ENCODE results near the gene LENG1.
"Not testable (repeated sequence)": the region's sequence is repeated elsewhere in the genome, so short reads cannot be mapped to it uniquely, and the experiment has no call there.

LENG1 gene

DNA sequence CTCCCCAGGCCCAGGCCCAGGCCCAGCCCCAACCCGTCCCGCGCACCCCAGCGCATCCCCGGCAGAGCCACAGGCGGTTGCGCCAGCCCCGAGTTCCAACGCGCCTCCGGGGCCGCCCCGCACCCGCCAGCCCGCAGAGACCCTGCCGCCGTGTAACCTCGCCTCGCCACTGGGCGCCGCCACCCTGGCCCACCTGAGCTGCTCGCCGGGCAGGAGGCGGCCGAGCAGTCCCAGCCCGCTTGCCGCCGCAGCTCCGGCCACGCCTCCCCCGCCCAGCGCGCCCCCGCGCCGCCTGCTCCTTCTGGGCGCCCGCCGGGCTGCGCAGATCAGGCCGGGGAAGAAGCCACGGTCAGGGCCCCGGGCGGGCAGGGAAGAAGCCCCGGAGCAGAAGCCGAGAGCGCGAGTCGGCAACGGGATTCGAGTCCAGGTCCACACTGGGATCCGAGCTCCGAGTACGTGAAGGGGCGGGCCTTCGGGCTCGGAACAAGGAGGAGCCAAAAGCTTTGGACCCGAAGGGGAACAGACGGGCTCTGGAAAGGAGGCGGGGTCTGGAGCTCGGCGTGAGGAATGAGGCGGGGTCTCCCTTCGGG, 29.7 kb upstream of the LENG1 start, which contains the start of gene MBOAT7:
TSS of gene MBOAT7 (minus strand) at position 436 of the 590 bp plus-strand sequence. CDS start 1,072 bp downstream, outside the sequence.
- DNase-seq, result no peak

DNA sequence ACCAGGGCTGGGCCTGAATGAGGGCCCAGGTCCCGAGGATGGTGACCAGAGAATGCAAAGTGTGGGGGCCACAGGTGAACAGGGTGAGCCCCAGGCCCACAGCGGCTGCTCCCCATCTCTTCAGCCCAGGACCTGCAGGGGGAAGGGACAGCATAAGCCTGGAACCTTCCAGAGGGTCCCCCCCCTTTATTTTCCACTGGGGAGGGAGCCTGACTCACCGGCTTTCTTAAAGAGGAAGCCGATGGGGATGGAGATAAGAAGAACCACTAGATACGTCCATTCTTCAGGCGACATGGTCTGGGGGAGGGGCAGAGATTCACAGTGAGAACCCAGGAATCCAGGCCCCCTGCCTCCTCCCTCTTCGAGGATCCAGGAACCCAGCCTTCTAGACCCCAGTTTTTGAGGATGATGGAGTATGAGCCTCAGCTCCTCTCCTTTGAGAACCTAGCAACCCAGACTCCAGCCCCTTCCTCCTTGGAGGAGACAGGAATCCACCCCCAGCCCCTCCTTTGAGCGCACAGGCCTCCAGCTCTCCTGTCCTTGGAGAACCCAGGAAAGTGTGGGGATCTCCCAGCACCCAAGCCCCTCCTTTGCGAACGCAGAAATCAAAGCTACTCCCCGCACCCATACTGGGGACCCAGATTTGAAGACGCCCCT, 28.8 kb upstream of the LENG1 start:
- no peak for DNase-seq

DNA sequence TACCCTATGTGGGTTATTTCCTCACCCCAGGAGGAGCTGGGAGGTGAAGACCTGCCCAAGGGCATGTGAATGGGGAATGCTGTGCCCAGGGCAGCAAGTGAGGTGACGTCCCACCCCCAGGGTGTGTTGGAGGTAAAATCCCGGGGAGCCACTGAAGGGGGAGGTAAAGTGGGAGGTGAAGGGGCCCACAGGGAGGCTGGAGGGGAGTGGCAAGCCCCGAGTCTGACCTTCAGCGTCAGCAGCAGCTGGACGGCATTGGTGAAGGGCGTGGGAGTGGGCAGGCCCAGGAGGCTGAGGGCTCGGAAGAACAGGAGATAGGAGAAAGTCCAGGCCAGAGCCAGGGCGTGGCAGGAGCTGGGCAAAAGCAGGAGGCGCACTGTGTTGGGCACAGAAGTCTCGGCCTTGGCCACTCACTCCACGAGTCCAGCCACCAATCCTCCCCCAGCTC, 27.4 kb upstream of the LENG1 start:
- no peak for DNase-seq

DNA sequence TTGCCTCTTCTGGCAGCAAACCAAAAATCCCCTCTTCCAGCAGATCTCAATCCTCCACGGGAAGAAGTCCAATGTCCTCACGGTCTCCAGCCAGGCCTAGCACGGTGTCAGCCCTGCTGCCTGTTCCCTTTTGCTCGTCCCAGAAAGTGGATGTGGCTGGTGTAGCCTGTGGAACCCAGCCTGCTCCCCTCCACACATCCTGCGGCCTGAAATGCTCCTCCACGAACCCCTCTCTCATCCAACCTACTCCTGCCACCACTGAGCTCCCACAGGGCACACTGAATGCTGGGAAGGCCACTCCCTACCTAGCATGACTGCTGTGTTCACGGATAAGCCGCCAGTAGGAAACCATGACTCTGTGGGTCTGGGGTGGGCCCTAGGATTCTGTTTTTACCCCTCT, 26.8 kb upstream of the LENG1 start:
- no peak for DNase-seq

DNA sequence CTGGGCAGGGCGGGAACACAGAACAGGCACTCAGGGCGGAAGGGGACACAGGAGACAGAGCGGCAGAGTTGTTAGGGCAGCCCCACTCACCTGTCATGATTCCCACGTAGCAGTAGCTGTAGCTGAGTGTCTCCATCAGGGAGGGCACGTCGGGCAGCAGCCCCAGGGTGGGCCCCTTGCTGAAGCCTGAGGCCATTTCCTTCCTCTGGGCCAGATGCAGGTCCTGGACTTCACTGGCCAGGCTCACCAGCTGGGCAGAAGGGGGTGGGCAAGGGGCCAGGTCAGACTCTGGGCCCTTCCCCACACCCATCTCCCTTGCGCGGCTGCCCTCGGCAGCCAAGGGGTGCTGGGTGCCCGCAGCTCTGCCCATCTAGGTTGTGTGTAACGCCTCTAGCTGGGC, 23.9 kb upstream of the LENG1 start:
- no peak for DNase-seq

DNA sequence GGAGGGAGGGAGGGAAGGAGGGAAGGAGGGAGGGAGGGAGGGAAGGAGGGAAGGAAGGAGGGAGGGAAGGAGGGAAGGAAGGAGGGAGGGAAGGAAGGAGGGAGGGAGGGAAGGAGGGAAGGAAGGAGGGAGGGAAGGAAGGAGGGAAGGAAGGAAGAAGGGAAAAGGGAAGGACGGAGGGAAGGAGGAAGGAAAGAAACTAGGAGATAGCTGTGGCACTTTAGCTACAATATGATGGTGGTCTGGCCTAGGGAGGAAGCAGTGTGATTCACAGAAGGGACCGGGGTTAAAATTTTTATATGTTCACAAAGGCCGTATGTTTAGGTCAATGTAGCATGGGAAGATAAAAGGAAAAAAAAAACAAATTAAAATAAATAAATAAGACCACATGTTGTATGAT, 22.4 kb upstream of the LENG1 start:
- not testable (repeated sequence) for DNase-seq

DNA sequence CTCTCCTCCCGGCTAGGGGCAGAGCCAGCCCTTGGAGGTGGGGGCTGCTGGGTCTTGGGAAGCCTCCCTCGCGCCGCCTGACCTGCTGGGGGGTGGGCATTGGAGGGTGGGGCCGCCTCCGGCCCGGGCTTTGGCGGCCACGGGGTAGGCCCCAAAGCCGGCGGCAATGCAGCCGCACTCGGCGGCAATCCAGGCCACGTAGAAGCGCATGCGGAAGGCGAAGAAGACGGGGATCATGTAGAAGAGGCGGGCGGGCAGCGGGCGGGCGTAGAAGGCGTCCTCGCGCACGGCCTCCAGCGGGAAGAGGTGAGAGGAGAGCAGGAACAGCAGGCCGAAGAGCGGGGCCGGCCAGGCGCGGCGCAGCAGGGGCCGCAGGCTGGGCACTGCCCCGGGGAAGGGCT, 21.2 kb upstream of the LENG1 start:
- DNase-seq, result no peak

DNA sequence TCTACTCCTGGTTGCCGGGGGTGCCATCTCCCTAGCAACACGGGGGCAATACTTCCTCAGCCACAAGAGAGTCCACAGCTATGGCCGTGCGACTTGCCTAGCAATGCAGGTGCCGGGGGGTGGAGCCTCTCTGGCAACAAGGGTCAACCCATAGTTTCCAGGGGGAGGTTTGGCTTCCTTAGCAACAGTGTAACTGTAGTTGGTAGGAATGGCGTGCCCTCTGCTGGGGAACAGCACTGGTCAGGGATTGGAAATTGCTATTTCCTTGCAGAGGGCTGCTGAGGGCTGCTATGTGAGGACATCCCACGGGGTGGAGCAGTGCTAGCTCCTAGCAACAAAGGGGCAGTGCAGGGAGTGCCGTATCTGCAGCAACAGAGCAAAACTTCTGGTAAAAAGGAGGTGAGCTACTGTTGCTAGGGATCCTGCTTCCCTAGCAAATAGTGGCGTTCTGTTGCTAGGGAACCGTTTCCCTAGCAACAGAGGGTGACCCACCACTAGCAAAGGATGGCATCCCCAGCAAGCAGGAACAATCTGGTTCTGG, 20.5 kb upstream of the LENG1 start:
- DNase-seq, result no peak

DNA sequence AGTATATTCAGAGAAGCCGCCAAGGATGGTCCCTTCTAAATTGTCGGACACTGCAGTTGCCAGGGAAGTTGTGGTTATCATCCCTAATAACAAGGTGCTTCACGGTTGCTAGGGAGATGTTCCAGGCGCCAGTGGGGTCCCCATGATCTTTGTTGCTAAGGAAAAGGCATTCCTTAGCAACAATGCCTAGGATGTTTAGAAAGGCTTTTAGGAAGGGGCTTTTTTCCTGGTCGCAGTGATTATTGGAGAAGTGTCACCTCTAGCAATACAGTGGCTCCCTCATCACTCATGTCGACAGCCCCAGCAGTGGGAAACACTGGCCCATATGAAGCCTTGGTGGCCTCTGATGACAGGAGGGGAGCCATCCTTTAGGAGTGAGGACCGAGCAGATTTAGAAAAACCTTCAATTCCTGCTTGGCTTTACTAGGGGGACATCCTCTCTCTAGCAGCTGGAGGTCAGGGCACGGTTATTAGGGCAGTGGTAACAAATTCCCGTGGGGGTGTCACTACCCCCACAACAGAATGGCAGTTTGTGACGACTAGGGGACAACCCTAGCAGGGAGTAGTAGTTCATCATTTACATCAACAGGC, 19.8 kb upstream of the LENG1 start:
- no peak for DNase-seq

DNA sequence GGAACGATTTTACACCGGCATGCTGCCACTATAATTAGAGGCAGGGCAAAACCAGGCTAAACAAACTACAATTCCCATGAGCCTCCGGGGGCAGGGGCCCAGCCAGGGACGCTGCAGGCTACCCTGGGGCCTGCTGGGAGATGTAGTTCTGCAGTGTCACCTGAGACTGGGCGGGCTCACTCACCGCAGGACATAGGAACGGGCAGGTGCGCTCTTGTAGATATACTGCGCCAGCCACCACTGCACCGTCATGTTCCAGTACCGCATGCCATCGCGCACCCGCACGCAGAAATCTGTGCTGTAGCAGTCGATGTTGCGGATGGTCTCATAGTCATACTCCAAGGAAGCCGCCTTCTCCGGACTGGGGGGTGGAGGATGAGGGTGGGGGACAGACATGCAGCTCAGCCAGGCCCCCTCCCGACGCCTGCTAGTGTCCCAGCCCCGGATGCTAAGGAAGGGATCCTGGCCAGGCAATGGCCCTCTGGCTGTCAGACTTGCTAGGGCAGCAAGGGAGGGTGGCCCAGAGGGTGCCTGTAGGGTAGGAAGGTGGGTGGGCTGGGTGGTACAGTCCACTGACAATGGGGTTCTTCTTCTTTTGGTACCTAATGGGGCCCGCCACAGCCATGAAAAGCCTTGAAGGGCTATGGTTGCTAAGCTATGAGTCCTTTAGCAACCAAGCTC, 19.2 kb upstream of the LENG1 start:
- DNase-seq, result peak; percentile 61

DNA sequence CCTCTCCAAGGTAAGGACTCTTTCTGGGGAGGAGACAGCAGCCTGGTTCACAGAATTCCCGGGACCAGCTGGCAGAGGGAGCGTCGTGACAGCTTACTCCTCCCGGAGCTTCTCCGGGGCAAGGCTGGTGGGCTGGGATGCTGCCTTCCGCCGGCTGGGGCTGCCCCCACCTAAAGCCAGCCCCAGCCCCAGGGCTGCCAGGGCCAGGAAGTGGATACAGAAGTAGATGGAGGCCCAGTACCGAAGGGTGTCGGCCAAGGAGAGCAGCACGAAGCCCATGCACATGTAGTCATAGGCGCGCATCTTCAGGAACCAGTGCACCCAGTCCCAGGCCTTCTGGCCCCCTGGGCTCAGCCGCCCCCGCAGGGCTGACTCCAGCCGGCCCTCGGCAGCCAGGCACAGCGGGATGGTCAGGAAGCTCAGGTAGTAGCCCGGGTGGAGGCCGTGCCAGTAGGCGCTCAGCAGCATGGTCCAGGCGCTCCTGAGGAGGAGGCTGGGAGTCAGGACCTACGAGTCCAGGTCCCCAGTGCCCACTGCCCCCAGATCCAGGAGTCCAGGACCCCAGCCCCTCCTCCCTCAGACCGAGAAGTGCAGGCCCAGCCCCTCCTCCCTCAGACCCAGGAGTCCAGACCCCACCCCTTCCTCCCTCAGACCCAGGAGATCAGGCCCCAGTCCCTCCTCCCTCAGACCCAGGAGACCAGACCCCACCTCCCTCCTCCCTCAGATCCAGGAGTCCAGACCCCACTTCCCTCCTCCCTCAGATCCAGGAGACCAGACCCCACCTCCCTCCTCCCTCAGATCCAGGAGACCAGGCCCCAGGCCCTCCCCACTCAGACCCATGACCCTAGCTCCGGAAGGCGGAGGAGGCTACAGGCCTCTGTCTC, 14.7 kb upstream of the LENG1 start:
- DNase-seq, result no peak

DNA sequence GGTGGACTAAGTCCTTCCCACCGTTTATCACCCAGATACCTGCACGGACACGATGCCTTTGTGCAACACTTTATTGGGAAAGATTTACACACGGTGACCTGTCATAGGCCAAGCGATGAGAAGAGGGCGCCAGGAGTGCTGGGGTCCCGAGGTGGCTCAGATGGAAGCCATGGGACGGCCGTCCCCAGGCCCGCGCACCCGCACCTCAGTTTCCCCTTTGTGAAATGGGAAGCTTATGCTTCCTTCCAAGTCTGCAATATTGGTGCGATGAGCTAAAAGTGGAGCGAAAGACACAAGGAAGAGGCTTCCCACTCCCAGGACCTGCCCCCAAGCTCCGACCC, 13.8 kb upstream of the LENG1 start:
- DNase-seq, result no peak

DNA sequence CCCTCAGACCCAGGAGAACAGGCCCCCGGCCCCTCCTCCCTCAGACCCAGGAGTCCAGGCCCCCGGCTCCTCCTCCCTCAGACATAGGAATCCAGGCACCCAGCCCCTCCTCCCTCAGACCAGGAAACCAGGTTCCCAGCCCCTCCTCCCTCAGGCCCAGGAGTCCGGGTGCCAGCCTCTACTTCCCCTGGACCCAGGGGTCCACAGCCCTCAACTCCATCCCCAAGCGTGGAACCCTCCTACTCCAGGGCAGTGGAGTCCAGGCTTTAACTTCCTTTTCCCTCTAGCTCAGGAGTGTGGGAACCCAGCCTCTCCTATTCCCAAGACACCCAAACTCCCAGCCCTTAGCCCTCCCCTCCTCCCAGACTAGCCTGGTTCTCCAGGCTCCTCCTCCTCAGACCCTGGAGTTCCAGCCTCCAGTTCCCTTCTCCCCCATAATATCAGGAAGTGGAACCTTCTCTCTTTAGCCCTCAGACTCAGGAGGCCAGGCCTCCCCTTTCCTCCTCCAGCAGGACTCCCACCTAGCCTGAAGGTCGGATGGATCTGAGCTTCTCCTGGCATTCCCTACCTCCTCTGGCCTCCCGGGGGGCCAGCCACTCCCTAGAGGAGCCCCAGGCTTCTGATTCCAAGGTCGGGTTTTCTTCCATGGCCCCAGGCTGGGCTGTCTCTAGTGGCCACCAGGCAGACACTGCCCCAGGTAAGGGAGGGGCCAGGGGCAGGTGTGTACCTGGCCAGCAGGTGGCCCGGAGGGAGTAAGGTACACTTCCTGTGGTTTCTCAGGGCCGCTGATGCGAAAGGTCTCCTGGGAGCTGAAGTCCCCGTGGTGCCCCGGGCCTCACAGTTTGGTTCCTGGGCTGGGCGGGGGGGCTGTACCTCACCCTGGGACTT, 13.2 kb upstream of the LENG1 start, which contains the start of gene TMC4:
TSS of gene TMC4 (minus strand) at position 690 of the 888 bp plus-strand sequence. CDS start at position 647, 43 bp downstream.
- DNase-seq, result peak; percentile 34

DNA sequence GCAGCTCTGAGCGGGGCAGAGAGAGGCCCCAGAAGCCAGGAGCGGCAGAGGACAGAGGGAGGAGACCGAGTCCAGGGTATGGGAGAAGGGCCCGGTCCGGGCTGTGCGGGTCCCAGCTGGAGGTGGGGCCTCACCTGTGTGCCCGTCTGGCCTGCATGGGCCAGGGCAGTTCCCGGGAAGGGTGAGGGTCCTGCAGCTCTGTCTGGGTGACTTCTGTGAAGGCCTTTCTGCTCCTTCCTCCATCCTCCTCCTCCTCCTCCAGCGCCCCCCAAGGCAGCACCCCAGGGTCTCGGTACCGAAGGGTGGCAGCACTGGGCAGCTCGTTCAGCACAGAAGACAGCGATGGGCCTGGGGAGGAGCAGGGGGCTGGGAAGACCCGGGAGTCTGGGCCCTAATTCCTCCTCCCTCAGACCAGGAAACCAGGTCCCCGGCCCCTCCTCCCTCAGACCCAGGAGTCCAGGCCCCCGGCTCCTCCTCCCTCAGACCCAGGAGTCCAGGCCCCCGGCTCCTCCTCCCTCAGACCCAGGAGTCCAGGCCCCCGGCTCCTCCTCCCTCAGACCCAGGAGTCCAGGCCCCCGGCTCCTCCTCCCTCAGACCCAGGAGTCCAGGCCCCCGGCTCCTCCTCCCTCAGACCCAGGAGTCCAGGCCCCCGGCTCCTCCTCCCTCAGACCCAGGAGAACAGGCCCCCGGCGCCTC, 12.4 kb upstream of the LENG1 start:
- DNase-seq, result not testable (repeated sequence)

DNA sequence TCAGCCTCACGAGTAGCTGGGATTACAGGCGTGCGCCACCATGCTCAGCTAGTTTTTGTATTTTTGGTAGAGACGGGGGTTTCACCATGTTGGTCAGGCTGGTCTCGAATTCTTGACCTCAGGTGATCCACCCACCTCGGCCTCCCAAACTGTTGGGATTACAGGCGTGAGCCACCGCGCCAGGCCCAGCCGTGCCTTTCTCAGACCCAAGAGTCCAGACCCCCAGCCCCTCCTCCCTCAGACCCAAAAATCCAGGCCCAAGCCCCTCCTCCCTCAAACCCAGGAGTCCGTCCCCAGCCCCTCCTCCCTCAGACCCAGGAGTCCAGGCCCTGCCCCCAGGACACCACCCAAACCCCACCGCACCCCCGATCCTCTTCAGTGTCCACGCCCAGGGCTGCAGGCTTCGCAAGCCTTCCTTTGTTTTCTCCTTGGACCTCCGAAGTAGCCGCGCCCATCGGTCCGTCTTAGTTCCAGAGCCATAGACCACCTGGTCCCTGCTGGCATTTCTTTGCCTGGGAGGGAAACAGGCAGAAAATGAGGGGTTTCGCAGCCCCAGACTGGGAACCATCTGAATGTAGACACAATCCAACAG, 9.7 kb upstream of the LENG1 start:
- DNase-seq, result no peak

DNA sequence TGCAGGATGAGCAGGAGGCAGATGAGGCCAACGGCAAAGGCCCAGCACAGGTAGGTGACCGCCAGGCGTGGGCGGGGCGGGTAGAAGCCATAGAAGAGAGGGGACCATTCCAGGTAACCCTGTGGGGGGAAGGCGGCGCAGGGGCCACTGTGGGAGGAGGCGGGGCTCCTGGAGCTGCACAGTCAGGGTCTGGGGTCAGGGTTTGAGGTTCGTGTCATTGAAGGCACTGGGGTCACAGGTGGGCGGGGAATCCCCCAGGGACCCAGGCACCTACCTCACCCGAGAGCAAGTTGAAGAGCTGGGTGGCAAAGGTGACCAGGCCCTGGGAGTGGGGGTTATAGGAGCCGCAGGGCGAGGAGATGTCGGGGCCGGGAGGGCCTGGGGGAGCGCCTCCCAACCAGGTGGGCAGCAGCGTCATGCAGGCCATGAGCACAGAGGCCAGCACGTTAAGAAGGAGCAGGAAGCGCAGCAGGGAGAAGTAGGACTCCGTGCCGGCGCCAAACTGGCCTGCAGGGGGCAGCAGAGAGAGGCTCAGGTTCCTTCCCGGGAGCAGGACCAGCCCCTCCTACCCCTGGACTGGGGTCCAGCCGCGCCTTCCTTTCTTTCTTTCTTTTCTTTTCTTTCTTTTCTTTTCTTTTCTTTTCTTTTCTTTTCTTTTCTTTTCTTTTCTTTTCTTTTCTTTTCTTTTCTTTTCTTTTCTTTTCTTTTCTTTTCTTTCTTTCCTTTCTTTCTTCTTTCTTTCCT, 8.8 kb upstream of the LENG1 start:
- peak; percentile 63 for DNase-seq

DNA sequence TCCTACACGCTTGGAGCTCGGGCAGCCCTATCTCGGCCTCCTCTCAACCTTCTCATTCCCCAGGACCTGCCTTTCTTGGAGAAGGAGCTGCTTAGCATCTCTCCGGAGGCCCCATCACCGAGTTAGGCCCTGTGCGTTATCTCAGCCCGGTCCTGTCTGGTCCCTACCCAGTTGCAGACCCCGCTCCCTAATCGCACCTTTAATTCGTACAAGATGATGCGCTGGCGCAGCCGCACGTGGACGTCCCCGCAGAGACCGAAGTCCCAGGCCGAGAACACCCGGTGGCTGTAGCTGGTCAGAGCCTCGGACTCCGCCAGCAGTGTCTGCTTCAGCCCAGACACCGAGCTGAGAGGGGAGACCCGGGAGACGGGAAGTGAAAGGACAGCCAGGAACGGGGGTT, 5.7 kb upstream of the LENG1 start:
- DNase-seq, result no peak

DNA sequence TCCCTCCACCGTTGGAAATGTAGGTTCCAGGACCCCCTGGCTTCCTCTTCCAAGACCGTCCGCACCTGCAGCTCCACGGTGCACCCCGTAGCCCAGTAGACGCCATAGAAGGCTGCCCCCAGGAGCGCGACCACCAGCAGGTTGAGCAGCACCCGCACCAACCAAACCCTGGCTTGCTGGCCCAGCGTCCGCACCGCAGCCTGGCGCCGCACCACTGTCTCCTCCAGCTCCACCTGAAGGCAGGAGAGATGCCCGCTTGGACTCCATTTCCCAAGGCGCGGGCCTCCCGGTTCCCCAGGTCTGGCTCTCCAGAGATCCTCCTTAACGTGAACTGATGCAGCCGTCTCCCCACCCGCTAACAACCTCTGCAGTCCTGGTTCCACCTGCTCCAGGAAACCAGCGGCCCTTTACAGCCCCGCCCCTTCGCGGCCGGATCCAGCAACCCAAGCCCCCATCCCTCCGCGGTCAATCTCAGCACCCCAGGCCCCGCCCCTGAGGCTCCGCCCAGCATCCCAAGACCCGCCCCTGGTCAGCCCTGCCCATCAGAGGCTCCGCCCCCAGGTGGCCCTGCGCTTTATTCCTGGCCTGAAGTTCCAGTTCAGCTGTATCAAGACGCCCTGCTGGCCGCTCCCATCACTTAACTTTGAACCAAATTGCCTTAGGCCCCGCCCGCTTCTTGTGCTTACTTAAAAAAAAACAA, 5.0 kb upstream of the LENG1 start:
- no peak for DNase-seq

DNA sequence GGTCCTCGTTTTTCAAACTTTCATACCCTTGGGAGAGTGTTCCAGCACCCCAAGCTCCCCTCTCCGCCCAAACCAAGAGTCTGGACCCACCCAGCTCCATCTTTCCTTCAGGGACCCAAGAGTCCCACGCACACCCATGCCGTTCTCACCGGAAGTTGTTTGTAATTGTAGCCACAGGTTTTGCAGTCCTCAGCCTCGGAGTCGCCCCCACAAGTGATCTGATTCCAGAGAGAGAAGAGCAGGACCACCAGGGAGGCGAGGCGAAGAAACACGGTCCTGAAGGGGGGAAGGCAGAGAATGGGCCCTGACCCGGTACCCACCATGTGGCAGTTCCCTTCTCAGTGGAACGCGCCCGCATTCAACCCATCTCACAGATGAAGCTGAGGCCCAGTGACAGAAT, 3.4 kb upstream of the LENG1 start:
- DNase-seq, result no peak
